ENCODE measurements around the gene DBT. TPM values are rescaled to one million over a fixed set of nuclear protein-coding genes. Genes with fewer than 3 reads are reported as not detected.
"Not testable (repeated sequence)": the region's sequence is repeated elsewhere in the genome, so short reads cannot be mapped to it uniquely, and the experiment has no call there.

The DBT gene
- total RNA-seq, 1 donor from 2014 or later = 10.4 TPM

- Mint-ChIP-seq H3K9me3 (peaks cover 9% of the 10 kb centered on the region), H3K4me3 (ENCODE audit: low read depth) (peak overlapping the region; percentile 99), H3K36me3 (ENCODE audit: low read depth) (peaks cover 61% of the 10 kb centered on the region), H3K4me1 (ENCODE audit: low read depth) (peaks cover 26% of the 10 kb centered on the region), H3K27me3 (ENCODE audit: low read depth) (no peaks in the 10 kb centered on the region), H3K27ac (peak overlapping the region; percentile 99)
- intact Hi-C loops (cut with micrococcal nuclease) = loop anchor here (1.0 to 10.0 kb wide), 8 partner anchors 16 to 462 kb away; partner anchors contain the start of genes CDC14A, SLC35A3 and TRMT13
- no peak for DNase-seq (ENCODE audit: low spot score)
Measured at GRCh38 chr1:100266741-100267140, 17.1 kb upstream of the DBT start.

DNA sequence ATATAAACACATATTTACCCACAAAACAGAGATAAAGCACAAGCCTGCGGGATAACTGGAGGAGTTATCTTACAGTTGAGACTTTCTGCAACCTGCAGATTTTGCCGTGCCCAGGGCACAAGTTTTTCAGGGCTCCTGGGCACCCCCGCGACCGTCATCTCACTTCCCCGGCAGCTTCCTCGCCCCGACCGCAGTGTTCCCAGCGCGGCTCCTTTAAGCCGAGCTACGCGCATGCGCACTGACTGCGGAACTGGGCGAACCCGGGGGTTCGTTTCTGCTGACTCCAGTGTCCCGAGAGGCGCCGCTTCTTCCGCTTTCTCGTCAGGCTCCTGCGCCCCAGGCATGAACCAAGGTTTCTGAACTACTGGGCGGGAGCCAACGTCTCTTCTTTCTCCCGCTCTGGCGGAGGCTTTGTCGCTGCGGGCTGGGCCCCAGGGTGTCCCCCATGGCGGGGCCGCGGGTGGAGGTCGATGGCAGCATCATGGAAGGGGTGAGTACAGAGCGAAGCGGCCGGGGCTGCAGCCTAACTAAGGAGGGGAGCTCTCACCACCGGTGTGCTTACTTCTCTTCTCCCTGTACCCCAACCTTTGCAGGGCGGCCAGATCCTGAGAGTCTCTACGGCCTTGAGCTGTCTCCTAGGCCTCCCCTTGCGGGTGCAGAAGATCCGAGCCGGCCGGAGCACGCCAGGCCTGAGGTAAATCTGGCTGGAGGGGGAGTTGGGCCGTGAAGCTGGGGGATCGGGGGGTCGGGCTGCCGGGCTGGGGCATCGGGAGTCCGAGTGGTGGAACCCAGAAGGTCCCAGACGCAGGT, 16.5 kb upstream of the DBT start, which contains the start of gene RTCA:
RTCA (plus strand) TSS at position 286 of the 810 bp plus-strand sequence; CDS start at position 446, 160 bp downstream.
- intact Hi-C loops (cut with micrococcal nuclease) = loop anchor here (1.0 to 10.0 kb wide), 7 partner anchors 15 to 461 kb away; partner anchors contain the start of genes CDC14A, SLC35A3 and TRMT13
- Mint-ChIP-seq H3K36me3 (ENCODE audit: low read depth) (peaks cover 55% of the 10 kb centered on the region), H3K4me1 (ENCODE audit: low read depth) (peaks cover 25% of the 10 kb centered on the region), H3K4me3 (ENCODE audit: low read depth) (peak within 1 kb of the TSS; percentile 99), H3K27ac (peak within 1 kb of the TSS; percentile 99), H3K9me3 (peaks cover 9% of the 10 kb centered on the region), H3K27me3 (ENCODE audit: low read depth) (no peaks in the 10 kb centered on the region)
- peak; percentile 93 for DNase-seq (ENCODE audit: low spot score)

DNA sequence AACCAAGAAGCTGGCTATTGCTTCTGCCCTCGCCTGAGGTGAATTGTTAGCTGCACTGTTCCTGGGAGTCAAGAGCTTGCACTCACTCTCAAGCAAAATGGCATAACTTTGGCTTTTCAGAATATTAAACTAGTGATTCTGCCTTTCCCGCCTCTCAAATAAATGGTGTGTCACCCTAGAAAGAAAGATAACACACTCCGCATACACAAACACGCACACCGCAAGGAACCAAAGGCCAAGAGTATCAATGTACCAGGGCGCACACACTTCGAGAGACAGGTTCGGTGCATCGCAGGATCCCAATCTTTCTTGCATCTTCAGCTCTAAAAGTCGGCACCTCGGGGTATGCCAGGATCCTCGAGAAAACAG, 15.9 kb upstream of the DBT start:
- peak overlapping the region; percentile 99 for H3K27ac Mint-ChIP-seq
- H3K9me3 Mint-ChIP-seq = peaks cover 9% of the 10 kb centered on the region
- intact Hi-C loops (cut with micrococcal nuclease) = loop anchor here (10.0 kb wide), 2 partner anchors 301 to 461 kb away; partner anchors contain the start of gene SLC35A3
- peaks cover 22% of the 10 kb centered on the region for H3K4me1 Mint-ChIP-seq (ENCODE audit: low read depth)
- no peaks in the 10 kb centered on the region for H3K27me3 Mint-ChIP-seq (ENCODE audit: low read depth)
- peaks cover 49% of the 10 kb centered on the region for H3K36me3 Mint-ChIP-seq (ENCODE audit: low read depth)
- no peak for DNase-seq (ENCODE audit: low spot score)
- peak overlapping the region; percentile 99 for H3K4me3 Mint-ChIP-seq (ENCODE audit: low read depth)

DNA sequence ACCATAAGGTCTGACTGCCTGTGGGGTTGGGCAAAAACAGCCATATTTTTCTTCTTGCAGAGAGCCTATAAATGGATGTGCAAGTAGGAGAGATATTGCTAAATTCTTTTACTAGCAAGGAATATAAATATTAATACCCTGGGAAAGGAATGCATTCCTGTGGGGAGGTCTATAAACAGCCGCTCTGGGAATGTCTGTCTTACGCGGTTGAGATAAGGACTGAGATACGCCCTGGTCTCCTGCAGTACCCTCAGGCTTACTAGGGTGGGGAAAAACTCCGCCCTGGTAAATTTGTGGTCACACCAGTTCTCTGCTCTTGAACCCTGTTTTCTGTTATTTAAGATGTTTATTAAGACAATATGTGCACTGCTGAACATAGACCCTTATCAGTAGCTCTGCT, 14.4 kb upstream of the DBT start:
- H3K4me3 Mint-ChIP-seq (ENCODE audit: low read depth); H3K27me3 Mint-ChIP-seq (ENCODE audit: low read depth); DNase-seq (ENCODE audit: low spot score); H3K9me3 Mint-ChIP-seq; H3K27ac Mint-ChIP-seq: not testable (repeated sequence)
- H3K36me3 Mint-ChIP-seq (ENCODE audit: low read depth) = peaks cover 40% of the 10 kb centered on the region
- intact Hi-C loops (cut with micrococcal nuclease) = loop anchor here (10.0 kb wide), 2 partner anchors 299 to 459 kb away; partner anchors contain the start of gene SLC35A3
- peaks cover 19% of the 10 kb centered on the region for H3K4me1 Mint-ChIP-seq (ENCODE audit: low read depth)

GRCh38 chr1:100261686-100262085, 12.1 kb upstream of the DBT start:
- no peak for DNase-seq (ENCODE audit: low spot score)
- intact Hi-C loops (cut with micrococcal nuclease) = loop anchor here (10.0 kb wide), 2 partner anchors 297 to 457 kb away; partner anchors contain the start of gene SLC35A3
- Mint-ChIP-seq H3K27me3 (ENCODE audit: low read depth) (no peaks in the 10 kb centered on the region), H3K27ac (no peak overlapping the region), H3K4me1 (ENCODE audit: low read depth) (peaks cover 8% of the 10 kb centered on the region), H3K36me3 (ENCODE audit: low read depth) (peaks cover 21% of the 10 kb centered on the region), H3K9me3 (peaks cover 9% of the 10 kb centered on the region), H3K4me3 (ENCODE audit: low read depth) (no peak overlapping the region)

DNA sequence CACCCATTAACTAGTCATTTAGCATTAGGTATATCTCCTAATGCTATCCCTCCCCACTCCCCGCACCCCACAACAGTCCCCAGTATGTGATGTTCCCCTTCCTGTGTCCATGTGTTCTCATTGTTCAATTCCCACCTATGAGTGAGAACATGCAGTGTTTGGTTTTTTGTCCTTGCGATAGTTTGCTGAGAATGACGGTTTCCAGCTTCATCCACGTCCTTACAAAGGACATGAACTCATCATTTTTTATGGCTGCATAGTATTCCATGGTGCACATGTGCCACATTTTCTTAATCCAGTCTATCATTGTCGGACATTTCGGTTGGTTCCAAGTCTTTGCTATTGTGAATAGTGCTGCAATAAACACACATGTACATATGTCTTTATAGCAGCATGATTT, 8.8 kb upstream of the DBT start:
- H3K4me3 Mint-ChIP-seq (ENCODE audit: low read depth); H3K27ac Mint-ChIP-seq; DNase-seq (ENCODE audit: low spot score); H3K4me1 Mint-ChIP-seq (ENCODE audit: low read depth); intact Hi-C loops (cut with micrococcal nuclease); H3K36me3 Mint-ChIP-seq (ENCODE audit: low read depth); H3K9me3 Mint-ChIP-seq; H3K27me3 Mint-ChIP-seq (ENCODE audit: low read depth): not testable (repeated sequence)

DNA sequence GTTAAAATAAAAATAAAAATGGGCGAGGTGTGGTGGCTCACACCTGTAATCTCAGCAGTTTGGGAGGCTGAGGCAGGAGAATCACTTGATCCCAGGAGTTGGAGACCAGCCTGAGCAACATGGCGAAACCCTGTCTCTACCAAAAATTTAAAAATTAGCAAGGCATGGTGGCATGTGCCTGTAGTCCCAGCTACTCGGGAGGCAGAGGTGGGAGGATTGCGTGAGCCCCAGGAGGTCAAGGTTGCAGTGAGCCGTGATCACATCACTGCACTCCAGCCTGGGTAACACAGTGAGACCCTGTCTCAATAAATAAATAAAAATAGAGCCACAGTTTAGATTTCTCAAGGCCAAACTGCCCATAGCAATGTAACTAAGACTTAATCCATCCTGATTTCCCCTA, 6.6 kb upstream of the DBT start:
- H3K36me3 Mint-ChIP-seq (ENCODE audit: low read depth); H3K9me3 Mint-ChIP-seq; intact Hi-C loops (cut with micrococcal nuclease); DNase-seq (ENCODE audit: low spot score); H3K4me3 Mint-ChIP-seq (ENCODE audit: low read depth); H3K4me1 Mint-ChIP-seq (ENCODE audit: low read depth); H3K27ac Mint-ChIP-seq: not testable (repeated sequence)
- H3K27me3 Mint-ChIP-seq (ENCODE audit: low read depth) = peaks cover 10% of the 10 kb centered on the region

- H3K27me3 Mint-ChIP-seq (ENCODE audit: low read depth) = peaks cover 10% of the 10 kb centered on the region
- no peaks in the 10 kb centered on the region for H3K9me3 Mint-ChIP-seq
- no peak overlapping the region for H3K27ac Mint-ChIP-seq
- H3K4me3 Mint-ChIP-seq (ENCODE audit: low read depth) = no peak overlapping the region
- no peak for DNase-seq (ENCODE audit: low spot score)
- no peaks in the 10 kb centered on the region for H3K36me3 Mint-ChIP-seq (ENCODE audit: low read depth)
- no peaks in the 10 kb centered on the region for H3K4me1 Mint-ChIP-seq (ENCODE audit: low read depth)
- intact Hi-C loops (cut with micrococcal nuclease) = no loop called here
Measured at GRCh38 chr1:100253552-100253951, 3.9 kb upstream of the DBT start.

DNA sequence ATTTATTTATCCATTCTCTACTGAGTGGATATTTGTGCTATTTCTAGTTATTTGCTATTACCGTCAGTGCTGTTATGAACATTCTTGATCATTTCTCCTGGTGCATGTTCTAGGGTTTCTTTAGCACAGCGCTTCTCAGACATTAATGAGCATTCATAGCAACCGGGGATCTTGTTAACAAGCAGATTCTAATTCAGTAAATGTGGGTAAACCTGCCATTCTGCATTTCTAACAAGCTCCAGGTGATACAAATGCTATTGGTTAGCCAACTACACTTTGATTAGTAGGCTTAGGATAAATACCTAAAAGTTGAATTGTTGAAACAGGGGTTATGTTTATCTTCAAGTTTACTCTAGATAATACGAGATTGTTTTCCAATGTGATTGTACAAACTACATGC, 3.3 kb upstream of the DBT start:
- intact Hi-C loops (cut with micrococcal nuclease) = no loop called here
- Mint-ChIP-seq H3K27ac (no peak overlapping the region), H3K4me1 (ENCODE audit: low read depth) (no peaks in the 10 kb centered on the region), H3K9me3 (no peaks in the 10 kb centered on the region), H3K36me3 (ENCODE audit: low read depth) (no peaks in the 10 kb centered on the region), H3K4me3 (ENCODE audit: low read depth) (no peak overlapping the region), H3K27me3 (ENCODE audit: low read depth) (peaks cover 10% of the 10 kb centered on the region)
- no peak for DNase-seq (ENCODE audit: low spot score)

GRCh38 chr1:100250807-100251206, 1.2 kb upstream of the DBT start:
- Mint-ChIP-seq H3K4me1 (ENCODE audit: low read depth) (peaks cover 7% of the 10 kb centered on the region), H3K27ac (no peak overlapping the region), H3K27me3 (ENCODE audit: low read depth) (peaks cover 6% of the 10 kb centered on the region), H3K36me3 (ENCODE audit: low read depth) (peaks cover 4% of the 10 kb centered on the region), H3K9me3 (no peaks in the 10 kb centered on the region), H3K4me3 (ENCODE audit: low read depth) (no peak overlapping the region)
- intact Hi-C loops (cut with micrococcal nuclease) = loop anchor here (2.0 kb wide), 1 partner anchor 16 kb away; the partner anchor contains the start of gene RTCA
- no peak for DNase-seq (ENCODE audit: low spot score)

GRCh38 chr1:100250264-100250663, 630 bp upstream of the DBT start:
- peaks cover 4% of the 10 kb centered on the region for H3K36me3 Mint-ChIP-seq (ENCODE audit: low read depth)
- no peak overlapping the region for H3K4me3 Mint-ChIP-seq (ENCODE audit: low read depth)
- no peak overlapping the region for H3K27ac Mint-ChIP-seq
- no peak for DNase-seq (ENCODE audit: low spot score)
- H3K4me1 Mint-ChIP-seq (ENCODE audit: low read depth) = peaks cover 7% of the 10 kb centered on the region
- H3K27me3 Mint-ChIP-seq (ENCODE audit: low read depth) = peaks cover 6% of the 10 kb centered on the region
- intact Hi-C loops (cut with micrococcal nuclease) = loop anchor here (2.0 kb wide), 1 partner anchor 17 kb away; the partner anchor contains the start of gene RTCA
- no peaks in the 10 kb centered on the region for H3K9me3 Mint-ChIP-seq

DNA sequence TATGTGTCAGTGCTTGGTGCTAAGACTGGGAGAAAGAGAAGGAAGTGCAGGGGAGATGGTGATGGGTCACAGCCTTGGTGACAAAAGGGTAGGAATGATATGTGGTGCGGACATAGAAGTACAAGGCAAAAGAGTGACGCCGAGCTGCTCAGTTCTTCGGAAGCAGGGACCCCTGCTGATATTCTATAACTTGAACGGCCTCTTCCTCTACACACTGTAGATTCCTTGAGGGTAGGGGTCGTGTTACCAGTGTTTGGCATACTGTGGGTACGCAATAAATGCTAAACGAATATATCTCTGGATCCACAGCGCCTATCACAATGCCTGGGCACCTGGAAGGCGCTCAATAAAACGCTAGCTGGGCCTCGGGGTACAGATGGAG, 488 bp downstream of the DBT start:
- no peak overlapping the region for H3K4me3 Mint-ChIP-seq (ENCODE audit: low read depth)
- no peak for DNase-seq (ENCODE audit: low spot score)
- H3K36me3 Mint-ChIP-seq (ENCODE audit: low read depth) = peaks cover 6% of the 10 kb centered on the region
- intact Hi-C loops (cut with micrococcal nuclease) = loop anchor here (5.0 kb wide), 1 partner anchor 117 kb away; the partner anchor contains the start of genes SASS6 and TRMT13
- no peaks in the 10 kb centered on the region for H3K9me3 Mint-ChIP-seq
- H3K27me3 Mint-ChIP-seq (ENCODE audit: low read depth) = peaks cover 5% of the 10 kb centered on the region
- no peak overlapping the region for H3K27ac Mint-ChIP-seq
- peaks cover 11% of the 10 kb centered on the region for H3K4me1 Mint-ChIP-seq (ENCODE audit: low read depth)

GRCh38 chr1:100246738-100247137, 2.9 kb downstream of the DBT start:
- Mint-ChIP-seq H3K36me3 (ENCODE audit: low read depth) (peaks cover 13% of the 10 kb centered on the region), H3K4me1 (ENCODE audit: low read depth) (peaks cover 12% of the 10 kb centered on the region), H3K27ac (no peak overlapping the region), H3K4me3 (ENCODE audit: low read depth) (no peak overlapping the region), H3K27me3 (ENCODE audit: low read depth) (no peaks in the 10 kb centered on the region), H3K9me3 (no peaks in the 10 kb centered on the region)
- intact Hi-C loops (cut with micrococcal nuclease) = loop anchor here (5.0 kb wide), 1 partner anchor 114 kb away; the partner anchor contains the start of genes SASS6 and TRMT13
- no peak for DNase-seq (ENCODE audit: low spot score)
